ENCODE measurements around the gene PCDH9.
"Not testable (repeated sequence)": the region's sequence is repeated elsewhere in the genome, so short reads cannot be mapped to it uniquely, and the experiment has no call there.

- TF ChIP-seq EZH2 (IDR thresholded peaks at IDR 0.05; ENCODE audit: insufficient read depth, poor library complexity, severe bottlenecking); EZH2phosphoT487 (IDR thresholded peaks at IDR 0.05; ENCODE audit: insufficient read depth, low read depth): not testable (repeated sequence)
These were observed 608.2 kb downstream of the PCDH9 start for GRCh38 chr13:66621906-66622447.
